Kidney tubule cell (primary cell): ENCODE measurements around the gene CROCC2.

ENCODE experiments used
- DNase-seq: peaks from one replicate; pipeline ENCODE4 v3.0.0-alpha.2; 2018; ENCODE audit warnings: low spot score

Gene CROCC2

GRCh38 chr2:241015439-241015838 is 109.3 kb downstream of the CROCC2 start:
- DNase-seq: no peak

- DNase-seq: no peak
Measured at GRCh38 chr2:241017228-241017940, 111.2 kb downstream of the CROCC2 start.

- no peak for DNase-seq
Measured at GRCh38 chr2:241018051-241018891, 112.1 kb downstream of the CROCC2 start.

- no peak for DNase-seq
Measured at GRCh38 chr2:241019441-241020139, 113.5 kb downstream of the CROCC2 start.

- DNase-seq: no peak
Measured at GRCh38 chr2:241020201-241020600, 114.1 kb downstream of the CROCC2 start.

- DNase-seq: no peak
Measured at GRCh38 chr2:241020629-241021190, 114.6 kb downstream of the CROCC2 start.

- DNase-seq: no peak
Measured at GRCh38 chr2:241025639-241026038, 119.5 kb downstream of the CROCC2 start.

GRCh38 chr2:241029599-241030332 is 123.6 kb downstream of the CROCC2 start:
- no peak for DNase-seq

GRCh38 chr2:241030333-241030680 is 124.2 kb downstream of the CROCC2 start:
- no peak for DNase-seq

GRCh38 chr2:241030883-241031282 is 124.7 kb downstream of the CROCC2 start:
- no peak for DNase-seq

- DNase-seq: no peak
Measured at GRCh38 chr2:241031436-241032165, 125.5 kb downstream of the CROCC2 start.

GRCh38 chr2:241033336-241033987 is 127.3 kb downstream of the CROCC2 start:
- no peak for DNase-seq

GRCh38 chr2:241033994-241034393 is 127.9 kb downstream of the CROCC2 start:
- no peak for DNase-seq

GRCh38 chr2:241034490-241035141 is 128.5 kb downstream of the CROCC2 start:
- DNase-seq: no peak

- DNase-seq: no peak
Measured at GRCh38 chr2:241035142-241035817, 129.1 kb downstream of the CROCC2 start.

GRCh38 chr2:241035818-241036396 is 129.8 kb downstream of the CROCC2 start:
- DNase-seq: no peak

GRCh38 chr2:241036397-241036963 is 130.3 kb downstream of the CROCC2 start:
- peak; percentile 36 for DNase-seq

- DNase-seq: no peak
Measured at GRCh38 chr2:241036964-241037421, 130.9 kb downstream of the CROCC2 start.

- no peak for DNase-seq
Measured at GRCh38 chr2:241037498-241037897, 131.4 kb downstream of the CROCC2 start.
